HG02885 (cell line): ENCODE data around the gene TSKU.

ENCODE experiments used
- ATAC-seq: cut with Tn5 transposase; IDR thresholded peaks from one replicate; pipeline ENCODE4 v1.9.1; 2021; ENCODE audit warnings: mild to moderate bottlenecking; ENCODE audit not compliant: unreplicated experiment, poor library complexity

Gene TSKU

DNA sequence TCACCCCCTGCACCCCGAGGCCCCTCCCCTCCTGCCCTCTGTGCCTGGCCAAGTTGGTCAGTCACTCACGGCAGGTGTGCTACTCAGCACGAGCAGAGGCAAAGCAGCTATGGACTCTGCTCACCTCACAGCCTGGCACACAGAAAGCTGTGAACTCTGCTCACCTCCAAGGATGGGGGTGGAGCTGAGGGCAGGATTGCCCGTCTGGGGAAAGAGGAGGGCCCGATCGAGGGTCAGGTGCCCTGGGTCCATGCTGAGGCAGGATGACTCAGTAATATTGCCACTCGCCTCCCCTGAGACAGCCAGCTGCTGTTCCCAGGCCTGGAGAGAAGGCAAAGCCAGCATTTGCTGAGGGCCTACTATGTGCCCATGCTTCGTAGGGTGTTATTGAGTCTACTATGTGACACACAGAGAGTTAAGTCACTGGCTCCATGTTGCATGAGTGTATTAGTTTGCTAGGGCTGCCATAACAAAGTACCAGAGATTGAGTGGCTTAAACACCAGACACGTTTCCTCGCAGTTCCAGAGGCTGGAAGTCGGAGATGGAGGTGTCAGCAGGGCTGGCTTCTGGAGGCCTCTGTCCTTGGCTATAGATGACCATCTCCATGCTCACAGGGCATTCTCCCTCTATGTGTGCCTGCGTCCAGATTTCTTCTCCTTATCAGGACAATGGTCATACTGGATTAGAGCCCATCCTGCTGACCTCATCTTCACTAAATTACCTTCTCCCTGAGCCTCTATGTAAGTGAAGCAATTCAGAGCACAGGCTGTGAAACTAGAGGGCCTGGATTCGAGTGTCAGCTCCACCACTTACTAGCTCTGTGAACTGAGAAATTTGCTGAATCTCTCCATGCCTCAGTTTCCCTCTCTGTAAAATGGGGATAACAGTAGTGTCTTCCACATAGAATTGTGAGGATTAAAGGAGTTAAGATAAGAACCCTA lies 13.2 kb upstream of the TSKU start:
- ATAC-seq: no peak

DNA sequence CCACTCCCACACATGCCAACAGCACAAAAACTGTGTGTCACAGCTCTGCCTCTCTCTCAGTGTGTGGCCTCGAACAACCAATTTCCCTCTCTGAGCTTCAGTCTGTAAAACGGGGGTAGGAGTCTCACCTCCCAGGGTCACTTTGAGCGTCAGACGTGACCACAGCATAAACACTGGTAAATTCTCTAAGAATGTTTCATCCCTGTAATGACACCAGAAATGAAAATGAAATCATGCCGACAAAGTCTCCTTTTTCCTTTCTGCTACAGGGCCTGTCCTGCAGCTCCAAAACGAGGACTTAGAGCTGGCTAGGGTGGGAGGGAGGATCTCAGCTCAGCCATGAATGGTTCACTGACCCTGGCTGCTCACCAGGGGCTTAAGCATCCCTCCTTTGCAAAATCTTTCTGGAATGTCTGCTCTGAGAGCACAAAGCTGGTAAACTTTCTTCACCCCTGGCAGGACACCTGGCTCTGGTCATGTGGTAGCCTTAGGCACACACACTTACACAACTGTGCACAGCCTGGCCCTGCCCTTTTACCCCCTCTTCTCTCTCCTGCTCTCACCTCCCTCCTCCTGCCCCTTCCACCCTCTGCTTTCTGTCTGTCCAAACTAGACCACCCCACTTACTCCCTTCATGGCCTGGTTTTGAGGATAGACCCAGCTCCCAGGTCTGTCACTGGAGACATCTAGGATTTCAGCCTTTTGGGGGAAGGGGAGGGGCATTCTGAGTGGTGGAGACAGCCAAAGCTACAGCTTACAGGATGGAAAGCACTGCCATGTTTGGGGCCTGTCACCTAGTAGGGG lies 12.3 kb upstream of the TSKU start:
- no peak for ATAC-seq

DNA sequence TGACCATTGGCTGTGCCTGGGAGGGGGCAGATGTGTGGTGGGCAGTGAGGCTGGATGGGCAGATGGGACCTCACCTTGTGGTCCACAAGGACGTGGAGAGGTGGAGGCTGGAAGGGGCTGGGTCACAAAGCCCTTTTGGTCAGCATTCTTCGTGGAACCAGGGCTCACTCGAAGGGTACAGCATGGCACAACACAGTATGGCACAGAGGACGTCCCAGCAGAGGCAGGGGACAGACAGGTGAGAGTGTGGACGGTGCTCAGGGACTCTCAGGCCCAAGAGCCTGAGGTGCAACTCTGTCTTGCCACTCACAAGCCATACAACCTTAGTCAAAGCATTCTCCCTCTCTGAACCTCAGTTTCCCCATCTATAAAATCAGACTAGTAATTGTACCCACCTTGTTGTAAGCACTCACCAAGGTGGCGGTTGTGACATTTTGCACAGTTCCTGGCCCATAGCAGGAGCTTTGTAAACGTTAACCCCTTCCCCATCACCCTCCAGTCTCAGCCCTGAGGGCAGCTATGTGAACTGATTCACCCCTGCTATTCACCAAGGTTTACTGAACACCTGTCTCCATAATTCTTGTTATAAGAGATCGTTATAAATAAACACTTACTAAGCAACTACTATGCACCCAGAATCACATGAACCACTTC lies 11.6 kb upstream of the TSKU start:
- no peak for ATAC-seq

DNA sequence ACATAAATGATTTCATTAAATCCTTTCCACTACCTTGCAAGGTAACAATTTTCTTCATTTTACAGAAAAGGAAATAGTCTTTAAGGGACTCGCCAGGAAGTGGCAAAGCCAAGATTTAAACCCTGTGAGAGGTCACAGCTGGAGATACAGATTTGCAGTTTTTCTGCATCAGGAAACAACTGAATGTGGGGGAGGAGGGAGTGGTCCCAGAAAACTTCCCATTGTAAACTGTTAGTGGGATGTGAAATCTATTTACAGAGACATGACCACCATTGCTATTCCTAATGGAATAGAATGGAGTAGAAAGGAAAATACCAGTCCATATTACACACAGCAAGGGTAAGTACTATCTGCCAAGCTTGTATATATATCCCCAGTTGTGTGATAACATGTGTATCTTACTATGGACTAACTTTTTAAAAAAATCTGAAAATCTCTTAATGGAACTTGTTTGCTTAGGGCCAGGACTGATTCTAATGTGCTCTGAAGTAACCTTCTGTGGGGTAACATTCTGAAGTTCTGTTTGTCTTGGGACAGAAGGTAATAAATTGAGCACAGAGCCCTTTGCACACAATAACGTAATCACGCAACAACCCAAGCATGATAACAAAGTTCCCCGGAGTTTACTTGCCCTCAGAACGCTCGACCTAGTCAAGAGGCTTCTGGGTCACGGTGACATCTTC lies 10.9 kb upstream of the TSKU start:
- no peak for ATAC-seq

DNA sequence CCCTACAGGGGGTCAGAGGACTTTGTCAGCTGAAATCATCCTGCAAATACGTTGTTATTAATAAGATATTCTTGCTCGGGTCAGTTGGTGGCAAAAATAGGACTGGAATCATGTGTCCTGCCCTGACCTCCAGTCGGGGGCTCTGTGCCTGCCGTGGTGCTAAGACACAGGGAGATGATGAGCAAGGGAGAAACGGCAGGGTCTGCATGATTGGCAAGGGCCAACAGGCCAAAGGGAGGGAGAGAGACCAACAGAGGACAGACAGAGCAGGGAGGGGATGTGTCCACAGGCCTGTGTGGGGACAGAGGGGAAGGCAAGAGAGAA lies 10.4 kb upstream of the TSKU start:
- no peak for ATAC-seq

DNA sequence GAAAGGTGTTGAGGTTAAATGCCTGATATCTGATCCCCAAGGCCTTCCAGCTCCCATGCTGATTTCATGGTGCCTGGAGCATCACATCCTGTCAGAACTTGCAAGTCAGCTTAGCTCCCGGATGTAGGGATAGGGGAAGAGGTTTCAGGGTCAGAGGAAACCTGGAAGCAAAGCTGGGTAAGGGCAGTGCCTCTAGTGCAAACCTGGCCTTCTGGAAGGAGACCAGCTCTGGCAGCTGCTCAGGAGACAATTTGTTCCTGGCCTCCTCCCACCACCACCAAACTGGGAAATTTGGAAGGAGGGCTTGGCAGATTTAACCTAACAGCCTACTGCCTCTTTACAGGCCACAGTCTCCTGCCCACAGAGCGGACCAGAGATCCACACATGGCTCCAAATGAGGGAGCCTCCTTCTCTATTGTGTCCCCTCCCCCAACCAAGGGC lies 9.2 kb upstream of the TSKU start:
- no peak for ATAC-seq

DNA sequence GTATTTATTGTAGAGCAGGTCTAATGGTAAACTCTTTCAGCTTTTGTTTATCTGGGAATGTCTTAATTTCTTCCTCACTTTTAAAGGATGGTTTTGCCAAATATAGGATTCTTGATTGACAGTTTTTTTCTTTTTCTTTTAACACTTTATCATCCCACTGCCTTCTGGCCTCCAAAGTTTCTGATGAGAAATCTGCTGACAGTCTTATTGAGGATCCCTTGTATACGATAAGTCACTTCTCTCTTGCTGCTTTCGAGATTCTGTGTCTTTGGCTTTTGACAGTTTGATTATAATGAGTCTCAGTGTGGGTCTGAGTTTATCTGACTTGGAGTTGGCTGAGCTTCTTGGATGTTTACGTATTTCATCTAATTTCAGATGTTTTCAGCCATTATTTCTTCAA lies 6.7 kb upstream of the TSKU start:
- no peak for ATAC-seq

DNA sequence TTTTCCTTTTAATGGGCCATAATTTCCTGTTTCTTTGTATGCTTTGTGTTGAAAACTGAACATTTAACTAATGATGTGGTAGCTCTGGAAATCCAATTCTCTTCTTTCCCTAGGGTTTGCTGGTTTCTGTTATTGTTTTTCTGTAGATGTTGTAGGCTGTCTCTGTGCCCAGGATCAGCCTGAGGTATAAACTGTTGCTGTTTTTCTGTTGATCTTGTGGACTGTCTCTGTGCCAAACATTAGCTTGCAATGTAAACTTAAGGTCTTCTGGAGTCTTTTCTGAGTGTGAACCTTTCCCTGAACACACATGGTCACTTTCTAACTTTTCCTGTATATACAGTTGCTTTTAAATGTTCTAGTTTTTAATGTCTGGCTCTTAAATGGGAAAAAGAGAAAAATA lies 5.9 kb upstream of the TSKU start:
- no peak for ATAC-seq

DNA sequence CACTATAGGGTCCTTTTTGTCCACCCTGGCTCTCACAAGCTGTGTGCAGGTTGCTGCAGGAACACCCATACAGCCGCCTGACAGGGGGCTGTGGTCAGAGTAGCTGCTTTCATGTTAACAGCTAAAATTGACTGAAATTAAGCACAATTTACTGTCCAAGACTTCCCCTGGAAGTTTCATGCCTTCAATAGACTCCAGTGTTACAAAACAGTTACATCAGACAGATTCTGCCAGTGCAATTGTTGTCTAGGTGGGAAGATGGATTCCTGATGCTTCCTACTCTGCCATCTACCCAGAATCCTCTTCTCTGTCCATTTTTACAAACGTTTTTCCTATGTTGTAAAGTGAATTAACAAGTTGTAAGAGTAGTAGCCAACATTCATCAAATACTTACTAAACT lies 5.3 kb upstream of the TSKU start:
- ATAC-seq: no peak

DNA sequence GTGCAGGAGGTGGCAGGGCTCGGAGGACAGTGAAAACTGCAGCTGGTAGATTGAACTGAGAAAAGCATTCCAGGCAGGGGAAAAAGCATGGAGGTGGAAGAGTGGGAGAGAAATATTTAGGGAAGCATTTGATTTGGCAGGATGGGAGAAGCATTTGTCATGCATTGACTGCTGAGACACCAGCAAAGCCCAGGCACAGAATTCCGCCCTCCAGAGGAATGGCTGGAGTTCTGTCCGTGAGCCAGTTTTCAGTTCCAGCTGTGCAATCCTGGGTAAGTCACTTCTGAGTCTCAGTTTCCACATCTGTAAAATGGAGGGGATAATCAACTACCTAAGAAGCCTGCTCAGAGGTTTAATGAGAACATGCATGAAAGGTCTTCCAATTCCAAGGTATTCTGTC lies 4.3 kb upstream of the TSKU start:
- ATAC-seq: no peak

DNA sequence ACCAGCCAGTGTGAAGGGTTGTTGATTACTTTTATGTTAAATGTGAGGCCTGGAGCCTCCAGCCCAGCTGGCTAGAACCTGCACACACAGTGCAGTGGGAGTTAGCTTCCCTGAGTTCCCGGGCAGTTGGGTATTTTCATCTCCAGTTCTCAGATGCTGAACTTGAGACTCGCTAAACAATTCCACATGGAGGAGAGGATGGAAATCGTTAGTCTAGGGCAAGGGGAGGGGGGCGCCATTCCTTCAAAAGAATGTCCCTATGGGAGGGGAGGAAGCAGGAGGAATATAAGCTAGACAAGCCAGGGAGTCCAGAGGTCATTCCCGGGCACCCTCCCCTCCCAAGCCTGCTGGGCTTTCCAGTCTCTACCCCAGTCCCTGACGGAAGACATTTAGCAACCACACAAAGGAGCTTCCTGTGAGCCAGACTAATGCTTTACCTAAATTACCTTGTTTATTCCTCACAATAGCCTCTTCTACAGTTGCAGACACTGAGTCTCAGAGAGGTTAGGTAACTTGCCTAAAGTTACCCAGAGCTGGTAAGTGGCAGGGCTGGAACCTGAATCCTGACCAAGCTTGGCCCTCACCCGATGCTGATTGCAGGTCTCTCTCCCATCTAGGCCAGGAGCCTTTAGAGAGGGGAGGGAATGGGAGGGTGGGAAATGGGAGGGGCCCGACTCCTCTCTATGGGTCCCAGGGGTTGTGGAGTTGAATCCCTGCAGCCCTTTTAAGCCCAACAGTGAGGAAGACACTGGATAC lies 1.9 kb upstream of the TSKU start:
- no peak for ATAC-seq

DNA sequence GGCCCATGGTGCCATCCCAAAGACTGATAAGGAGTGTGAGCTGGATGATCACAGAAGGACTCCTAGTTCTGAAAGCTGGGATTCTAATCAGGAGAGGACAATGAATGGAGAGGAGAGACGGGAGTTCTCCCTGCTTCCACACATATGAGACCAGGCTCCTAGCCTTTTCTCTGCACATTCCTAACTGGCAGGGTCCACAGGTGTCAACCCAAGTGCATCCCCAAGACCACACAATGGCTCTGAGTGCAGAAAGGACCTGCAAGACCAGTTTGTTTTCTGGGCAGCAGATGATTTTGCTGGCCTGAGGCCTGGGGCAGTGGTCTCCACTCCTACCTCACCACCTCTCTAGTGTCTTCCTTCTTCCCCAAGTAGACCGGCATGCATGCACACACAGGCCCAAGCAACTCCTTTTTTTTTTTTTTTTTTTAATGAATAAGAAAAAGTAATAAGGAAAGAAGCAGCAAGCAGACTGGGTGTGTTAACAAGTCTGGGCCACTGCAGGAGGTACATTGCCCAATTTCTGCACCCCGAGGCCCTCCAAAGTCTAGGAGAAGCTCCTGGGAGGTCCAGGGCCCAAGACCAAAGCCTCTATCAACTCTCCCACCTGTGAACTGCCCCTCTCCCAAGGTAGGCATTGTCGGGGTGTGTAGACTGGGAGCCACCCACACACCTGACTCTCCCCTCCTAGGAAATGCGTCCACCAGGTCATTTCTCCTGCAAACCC lies 1.2 kb upstream of the TSKU start:
- no peak for ATAC-seq

DNA sequence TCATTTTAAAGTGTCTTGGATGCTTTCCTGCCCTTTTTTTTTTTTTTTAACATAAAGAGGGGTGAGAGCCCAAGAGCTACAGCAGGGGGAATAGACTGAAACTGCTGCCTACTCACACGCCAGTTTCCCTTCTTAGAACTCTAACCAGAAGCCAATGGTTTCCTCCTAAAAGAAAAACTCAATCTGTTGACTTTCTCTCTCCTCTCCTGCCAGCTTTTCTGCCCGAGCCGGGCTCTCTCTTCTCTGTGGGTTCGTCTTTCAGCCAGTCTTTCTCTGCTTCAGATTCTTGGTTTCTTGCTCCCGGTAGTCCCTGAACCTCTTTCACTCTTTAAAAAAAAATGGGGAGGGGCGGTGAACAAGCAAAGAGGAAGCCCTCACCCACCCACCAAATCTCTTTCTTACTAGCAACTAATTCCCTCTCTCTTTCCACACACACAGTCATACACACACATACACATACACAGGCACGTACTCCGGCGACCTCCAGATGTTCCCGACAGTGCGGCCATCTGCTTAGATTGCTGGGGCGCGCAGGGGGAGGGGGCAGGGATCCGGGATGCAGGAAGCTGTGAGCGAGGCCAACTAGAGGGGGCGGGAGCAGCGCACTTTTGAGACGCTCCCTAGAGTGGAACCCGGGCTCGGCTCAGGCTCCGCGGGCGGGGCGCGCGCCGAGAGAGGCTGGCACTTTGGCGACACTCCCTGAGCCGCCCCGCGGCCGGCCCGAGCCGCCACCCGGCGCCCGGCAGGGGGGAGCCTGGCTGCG lies 444 bp upstream of the TSKU start:
- ATAC-seq: peak; percentile 47

DNA sequence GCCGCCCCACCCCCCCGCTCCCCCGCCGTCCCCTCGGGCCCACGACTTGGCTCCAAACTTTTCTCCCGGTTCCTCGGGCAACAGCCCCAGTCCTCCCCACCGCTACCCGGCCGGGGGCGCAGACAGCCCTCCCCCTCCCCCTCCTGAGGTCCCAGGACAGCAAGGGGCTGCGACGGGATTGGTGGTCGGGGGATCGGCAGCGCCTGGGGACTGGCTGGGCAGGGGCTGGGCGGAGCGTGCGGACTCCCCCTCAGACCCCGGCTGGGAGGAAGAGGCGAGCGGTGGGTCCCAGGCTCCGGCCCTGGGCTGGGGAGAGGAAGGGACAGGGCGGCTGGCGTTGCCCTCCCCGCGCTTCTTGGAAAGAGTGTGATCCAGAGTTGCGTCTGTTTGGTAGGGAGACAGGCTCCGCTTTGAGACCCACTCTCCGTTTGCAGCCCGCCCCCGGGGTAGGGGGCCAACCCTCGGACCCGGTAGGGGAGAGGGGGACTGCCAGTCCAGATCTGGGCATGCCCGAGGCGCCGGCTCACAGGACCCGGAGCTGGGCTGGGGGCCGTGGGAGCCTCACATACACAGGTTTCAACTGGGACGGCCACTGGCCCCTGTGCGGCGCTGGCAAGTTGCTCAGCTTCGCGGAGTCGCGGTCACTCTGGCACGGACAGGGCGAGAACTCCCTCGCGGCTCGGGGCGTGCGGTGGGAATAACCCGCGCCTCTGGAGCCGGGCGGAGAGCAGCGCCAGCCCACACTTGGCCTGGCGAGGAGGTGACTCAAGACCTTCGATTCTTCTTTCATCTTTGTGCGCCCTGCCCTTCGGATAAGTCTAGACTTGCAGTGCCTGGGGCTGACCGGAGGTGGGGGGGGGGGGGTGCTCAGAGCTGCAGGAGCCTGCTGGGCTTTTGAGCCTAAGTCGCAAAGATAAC lies 999 bp downstream of the TSKU start:
- no peak for ATAC-seq

DNA sequence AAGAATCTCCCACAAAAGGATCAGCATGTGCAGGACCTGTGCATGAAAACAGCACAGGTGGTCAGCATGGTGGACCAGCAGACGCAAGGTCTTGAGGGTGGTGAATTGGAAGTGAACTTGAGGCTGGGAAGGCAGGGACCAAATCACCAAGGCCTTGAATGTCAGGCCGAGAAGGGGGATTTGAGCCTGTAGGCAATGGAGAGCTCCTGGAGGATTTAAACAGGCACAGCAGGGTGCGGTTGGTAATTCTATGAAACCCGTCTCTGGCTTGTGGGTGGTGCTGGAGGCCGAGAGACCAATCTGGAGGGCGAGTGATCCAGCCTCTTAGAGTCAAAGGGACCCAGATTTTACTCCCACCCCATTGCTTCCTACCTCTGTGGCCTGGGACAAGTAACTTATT lies 2.4 kb downstream of the TSKU start:
- no peak for ATAC-seq

DNA sequence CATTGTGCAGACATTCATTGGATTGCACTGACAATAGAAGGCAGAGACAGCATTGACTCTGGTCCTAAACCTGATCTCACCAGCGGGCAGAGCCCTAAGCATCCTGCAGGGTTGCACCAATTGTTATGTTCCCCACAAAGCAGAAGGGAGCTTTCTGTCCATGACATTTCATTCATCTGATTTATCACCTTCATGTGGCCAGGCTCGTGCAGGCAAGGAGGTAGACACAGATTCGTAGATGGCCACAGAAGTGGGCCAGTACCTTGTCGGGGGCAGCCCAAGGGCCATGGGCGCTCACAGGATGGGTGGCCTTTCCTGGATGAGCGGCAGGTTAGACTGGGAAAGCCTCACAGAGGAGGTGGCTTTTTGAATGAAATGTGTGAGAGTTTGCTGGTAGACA lies 2.9 kb downstream of the TSKU start:
- ATAC-seq: no peak

DNA sequence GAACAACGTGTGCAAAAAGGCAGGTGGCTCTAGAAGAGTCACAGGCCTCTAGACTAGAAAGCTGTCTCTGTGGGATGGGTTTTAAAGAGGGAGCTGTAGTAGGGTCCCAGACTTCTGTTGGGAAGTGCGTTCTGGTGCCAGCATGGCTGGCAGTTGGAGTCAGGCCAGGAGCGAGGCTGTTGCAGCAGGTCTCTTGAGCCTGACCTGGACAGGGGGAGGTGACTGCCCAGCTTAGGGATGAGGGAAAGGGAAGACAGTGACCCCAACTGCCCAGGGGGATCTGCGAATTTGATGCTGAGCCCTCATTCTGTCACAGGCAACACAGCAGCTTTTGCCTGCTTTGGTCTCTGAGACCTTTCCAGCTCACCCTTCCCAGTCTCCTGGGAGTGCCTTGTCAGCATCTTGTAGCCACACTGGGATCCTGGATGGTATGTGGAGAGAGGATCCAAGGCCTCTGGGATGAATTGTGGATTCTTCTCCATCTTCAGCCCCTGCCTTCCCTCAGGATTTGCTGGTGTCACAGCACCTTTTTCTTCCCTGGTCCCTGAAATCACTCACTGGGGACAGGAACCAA lies 3.4 kb downstream of the TSKU start:
- ATAC-seq: no peak
